ENCODE results near the gene DOCK2.

GRCh38 chr5:169988206-169988605 lies 351.1 kb downstream of the DOCK2 start:
- TF ChIP-seq POLR2A (IDR thresholded peaks at IDR 0.05) (no peak), CTCF (IDR thresholded peaks at IDR 0.05) (no peak)

All from uterus (tissue), 2 donors.